Neural cell (in vitro differentiated cells): ENCODE data around the gene OTUD5. TPM values are rescaled to one million over a fixed set of nuclear protein-coding genes. Genes with fewer than 3 reads are reported as not detected.
"Not testable (repeated sequence)": the region's sequence is repeated elsewhere in the genome, so short reads cannot be mapped to it uniquely, and the experiment has no call there.

Source experiments
- H2AFZ ChIP-seq: fragments of 200-600, 300-800 bp; sonication (generic), shearing (Covaris generic); 2 replicates; pipeline ENCODE4 v1.6.0; 2014; ENCODE audit warnings: low read depth, mild to moderate bottlenecking, antibody characterized with exemption, low read length, moderate library complexity
- H3F3A ChIP-seq: fragments of 200-600 bp; shearing (Covaris generic); 2 replicates; pipeline ENCODE4 v1.6.1; 2016; ENCODE audit warnings: mild to moderate bottlenecking, moderate library complexity, mixed read lengths, antibody characterized with exemption, low read length; ENCODE audit not compliant: insufficient read depth, poor library complexity, severe bottlenecking
- H3K27ac ChIP-seq: fragments of 200-600, 300-800 bp; sonication (generic), shearing (Covaris generic); 2 replicates; pipeline ENCODE4 v1.5.1; 2014; ENCODE audit warnings: mild to moderate bottlenecking, low read length, moderate library complexity
- H3K27me3 ChIP-seq: fragments of 300-800, 200-600 bp; sonication (generic), shearing (Covaris generic); 2 replicates; pipeline ENCODE4 v1.6.0; 2014; ENCODE audit warnings: mild to moderate bottlenecking, low read depth, low read length, moderate library complexity; ENCODE audit not compliant: insufficient read depth
- H3K36me3 ChIP-seq: fragments of 300-800, 200-600 bp; sonication (generic), shearing (Covaris generic); 2 replicates; pipeline ENCODE4 v1.5.1; 2014; ENCODE audit warnings: mild to moderate bottlenecking, antibody characterized with exemption, low read length, moderate library complexity; ENCODE audit not compliant: insufficient read depth
- H3K4me2 ChIP-seq: fragments of 300-800, 200-600 bp; sonication (generic), shearing (Covaris generic); 2 replicates; pipeline ENCODE4 v1.6.0; 2014; ENCODE audit warnings: mild to moderate bottlenecking, low read length
- H3K4me3 ChIP-seq: fragments of 300-800, 200-600 bp; sonication (generic), shearing (Covaris generic); 2 replicates; pipeline ENCODE4 v1.5.1; 2014; ENCODE audit warnings: mild to moderate bottlenecking, low read length, moderate library complexity
- H3K79me2 ChIP-seq: fragments of 200-600 bp; shearing (Covaris generic); replicated peaks from 2 replicates; pipeline ENCODE4 v1.6.0; 2014; ENCODE audit warnings: mild to moderate bottlenecking, low read length, moderate library complexity; ENCODE audit not compliant: insufficient read depth
- H3K9ac ChIP-seq: fragments of 300-800, 200-600 bp; sonication (generic), shearing (Covaris generic); 2 replicates; pipeline ENCODE4 v1.6.1; 2016; ENCODE audit warnings: mild to moderate bottlenecking, low read length, mixed read lengths
- H3K9me2 ChIP-seq: fragments of 200-600 bp; shearing (Covaris generic); 2 replicates; pipeline ENCODE4 v1.6.1; 2016; ENCODE audit warnings: mild to moderate bottlenecking, low read length, mixed read lengths; ENCODE audit not compliant: insufficient read depth
- H3K9me3 ChIP-seq: fragments of 200-600, 300-800 bp; sonication (generic), shearing (Covaris generic); 2 replicates; pipeline ENCODE4 v1.6.1; 2016; ENCODE audit warnings: mild to moderate bottlenecking, mixed run types, low read length, moderate library complexity, mixed read lengths
- H4K20me1 ChIP-seq: fragments of 200-600 bp; shearing (Covaris generic); 2 replicates; pipeline ENCODE4 v1.6.1; 2016; ENCODE audit warnings: mild to moderate bottlenecking, mixed run types; ENCODE audit not compliant: insufficient read depth
- EP300 ChIP-seq: fragments of 450-650 bp; conservative IDR thresholded peaks from 2 replicates; pipeline ENCODE4 v1.6.1; 2014; ENCODE audit warnings: antibody characterized with exemption, mild to moderate bottlenecking, moderate library complexity; ENCODE audit not compliant: poor library complexity, severe bottlenecking
- EZH2 ChIP-seq: fragments of 200-600, 300-800 bp; shearing (Covaris generic), sonication (generic); IDR thresholded peaks from 2 replicates; pipeline ENCODE4 v1.6.1; 2014; ENCODE audit warnings: antibody characterized with exemption, low read length, borderline replicate concordance, mild to moderate bottlenecking; ENCODE audit not compliant: insufficient read depth, poor library complexity, severe bottlenecking
- MXI1 ChIP-seq: fragments of 450-650 bp; conservative IDR thresholded peaks from 2 replicates; pipeline ENCODE4 v1.6.1; 2014; ENCODE audit warnings: antibody characterized with exemption, mild to moderate bottlenecking; ENCODE audit not compliant: poor library complexity, severe bottlenecking
- POLR2AphosphoS5 ChIP-seq: IDR thresholded peaks from 2 replicates; pipeline ENCODE4 v1.6.1; 2012
- RAD21 ChIP-seq: fragments of 450-650 bp; conservative IDR thresholded peaks from 2 replicates; pipeline ENCODE4 v1.6.1; 2014; ENCODE audit warnings: antibody characterized with exemption, mild to moderate bottlenecking, moderate library complexity
- SMC3 ChIP-seq: fragments of 450-650 bp; conservative IDR thresholded peaks from 2 replicates; pipeline ENCODE4 v1.6.1; 2014; ENCODE audit warnings: antibody characterized with exemption, mild to moderate bottlenecking, moderate library complexity; ENCODE audit not compliant: poor library complexity
- TAF1 ChIP-seq: IDR thresholded peaks from 2 replicates; pipeline ENCODE4 v1.6.1; 2012; ENCODE audit warnings: low read depth
- polyA plus RNA-seq: library from polyadenylated mRNA; depleted of rRNA; stranded (reverse); fragments of >200 nt; gene quantifications from 2 replicates; pipeline ENCODE4 v1.2.3, GENCODE V29; 2014
- TF ChIP-seq, protein P1 (sequence below): IDR thresholded peaks from 2 replicates; pipeline ENCODE4 v1.6.1; 2012; ENCODE audit warnings: borderline replicate concordance
- TF ChIP-seq, protein P2 (sequence below): fragments of 450-650 bp; IDR thresholded peaks from 2 replicates; pipeline ENCODE4 v1.5.1; 2014; ENCODE audit warnings: antibody characterized with exemption, mild to moderate bottlenecking, moderate library complexity; ENCODE audit not compliant: poor library complexity, severe bottlenecking

The OTUD5 gene
- polyA plus RNA-seq, 1 donor from 2014 or later = 34.3 TPM

DNA sequence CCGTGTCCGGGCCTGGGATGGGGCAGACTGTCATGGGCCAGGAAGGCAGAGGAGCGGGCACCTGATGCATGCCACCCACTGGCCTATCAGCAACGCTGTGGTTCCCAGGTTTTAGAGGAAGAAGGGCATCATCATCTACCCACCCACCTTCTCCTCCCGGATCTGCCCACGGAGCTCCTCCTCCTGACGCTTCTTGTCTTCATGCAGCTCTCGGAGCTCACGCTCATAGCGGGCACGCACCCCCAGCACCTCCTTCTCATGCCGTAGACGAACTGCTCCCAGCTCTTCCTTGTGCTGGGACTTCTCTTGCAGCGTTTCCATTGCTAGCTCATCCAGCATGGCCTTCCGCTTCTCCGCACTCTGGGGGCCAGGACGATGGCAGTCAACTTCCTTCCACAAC, 25.7 kb upstream of the OTUD5 start:
- H3K4me2 ChIP-seq = no peak overlapping the region
- no peaks in the 10 kb centered on the region for H3K27me3 ChIP-seq
- H3F3A ChIP-seq = no peaks in the 10 kb centered on the region
- H3K9ac ChIP-seq = no peak overlapping the region
- H3K9me2 ChIP-seq = no peaks in the 10 kb centered on the region
- no peak overlapping the region for H3K27ac ChIP-seq
- no peak overlapping the region for H2AFZ ChIP-seq
- TF ChIP-seq TAF1 = no peak
- TF ChIP-seq EZH2 = no peak
- TF ChIP-seq MXI1 = no peak
- no peak for TF ChIP-seq POLR2AphosphoS5
- TF ChIP-seq SMC3 = no peak
- TF ChIP-seq, protein P1, sequence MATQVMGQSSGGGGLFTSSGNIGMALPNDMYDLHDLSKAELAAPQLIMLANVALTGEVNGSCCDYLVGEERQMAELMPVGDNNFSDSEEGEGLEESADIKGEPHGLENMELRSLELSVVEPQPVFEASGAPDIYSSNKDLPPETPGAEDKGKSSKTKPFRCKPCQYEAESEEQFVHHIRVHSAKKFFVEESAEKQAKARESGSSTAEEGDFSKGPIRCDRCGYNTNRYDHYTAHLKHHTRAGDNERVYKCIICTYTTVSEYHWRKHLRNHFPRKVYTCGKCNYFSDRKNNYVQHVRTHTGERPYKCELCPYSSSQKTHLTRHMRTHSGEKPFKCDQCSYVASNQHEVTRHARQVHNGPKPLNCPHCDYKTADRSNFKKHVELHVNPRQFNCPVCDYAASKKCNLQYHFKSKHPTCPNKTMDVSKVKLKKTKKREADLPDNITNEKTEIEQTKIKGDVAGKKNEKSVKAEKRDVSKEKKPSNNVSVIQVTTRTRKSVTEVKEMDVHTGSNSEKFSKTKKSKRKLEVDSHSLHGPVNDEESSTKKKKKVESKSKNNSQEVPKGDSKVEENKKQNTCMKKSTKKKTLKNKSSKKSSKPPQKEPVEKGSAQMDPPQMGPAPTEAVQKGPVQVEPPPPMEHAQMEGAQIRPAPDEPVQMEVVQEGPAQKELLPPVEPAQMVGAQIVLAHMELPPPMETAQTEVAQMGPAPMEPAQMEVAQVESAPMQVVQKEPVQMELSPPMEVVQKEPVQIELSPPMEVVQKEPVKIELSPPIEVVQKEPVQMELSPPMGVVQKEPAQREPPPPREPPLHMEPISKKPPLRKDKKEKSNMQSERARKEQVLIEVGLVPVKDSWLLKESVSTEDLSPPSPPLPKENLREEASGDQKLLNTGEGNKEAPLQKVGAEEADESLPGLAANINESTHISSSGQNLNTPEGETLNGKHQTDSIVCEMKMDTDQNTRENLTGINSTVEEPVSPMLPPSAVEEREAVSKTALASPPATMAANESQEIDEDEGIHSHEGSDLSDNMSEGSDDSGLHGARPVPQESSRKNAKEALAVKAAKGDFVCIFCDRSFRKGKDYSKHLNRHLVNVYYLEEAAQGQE = no peak
- TF ChIP-seq EP300 = no peak
- no peak for TF ChIP-seq RAD21
- TF ChIP-seq, protein P2, sequence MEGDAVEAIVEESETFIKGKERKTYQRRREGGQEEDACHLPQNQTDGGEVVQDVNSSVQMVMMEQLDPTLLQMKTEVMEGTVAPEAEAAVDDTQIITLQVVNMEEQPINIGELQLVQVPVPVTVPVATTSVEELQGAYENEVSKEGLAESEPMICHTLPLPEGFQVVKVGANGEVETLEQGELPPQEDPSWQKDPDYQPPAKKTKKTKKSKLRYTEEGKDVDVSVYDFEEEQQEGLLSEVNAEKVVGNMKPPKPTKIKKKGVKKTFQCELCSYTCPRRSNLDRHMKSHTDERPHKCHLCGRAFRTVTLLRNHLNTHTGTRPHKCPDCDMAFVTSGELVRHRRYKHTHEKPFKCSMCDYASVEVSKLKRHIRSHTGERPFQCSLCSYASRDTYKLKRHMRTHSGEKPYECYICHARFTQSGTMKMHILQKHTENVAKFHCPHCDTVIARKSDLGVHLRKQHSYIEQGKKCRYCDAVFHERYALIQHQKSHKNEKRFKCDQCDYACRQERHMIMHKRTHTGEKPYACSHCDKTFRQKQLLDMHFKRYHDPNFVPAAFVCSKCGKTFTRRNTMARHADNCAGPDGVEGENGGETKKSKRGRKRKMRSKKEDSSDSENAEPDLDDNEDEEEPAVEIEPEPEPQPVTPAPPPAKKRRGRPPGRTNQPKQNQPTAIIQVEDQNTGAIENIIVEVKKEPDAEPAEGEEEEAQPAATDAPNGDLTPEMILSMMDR = no peak
- H3K79me2 ChIP-seq = no peaks in the 10 kb centered on the region
- H3K4me3 ChIP-seq = no peak overlapping the region
- no peaks in the 10 kb centered on the region for H4K20me1 ChIP-seq
- H3K36me3 ChIP-seq = no peaks in the 10 kb centered on the region
- no peaks in the 10 kb centered on the region for H3K9me3 ChIP-seq

DNA sequence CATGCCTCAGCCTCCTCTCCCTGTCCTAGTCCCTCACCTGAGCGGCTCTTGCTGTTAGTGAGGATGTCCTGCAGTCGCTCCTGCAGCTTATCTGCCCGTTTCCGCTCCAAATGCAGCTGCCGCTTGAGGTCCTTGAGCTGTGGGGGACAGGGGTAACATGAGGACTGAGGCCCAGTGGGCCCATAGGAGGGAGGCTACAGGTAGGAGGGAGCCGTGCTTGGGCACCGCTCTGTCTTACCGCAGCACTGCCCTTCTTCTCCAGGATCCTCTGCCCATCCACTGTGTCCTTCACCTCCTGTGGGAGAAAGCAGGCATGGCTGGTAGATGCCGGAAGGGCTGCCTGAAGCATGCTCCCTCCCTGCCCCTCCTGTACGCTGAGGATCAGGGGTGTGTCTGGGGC, 23.8 kb upstream of the OTUD5 start:
- Histone ChIP-seq H3K4me3 (no peak overlapping the region), H2AFZ (no peak overlapping the region), H3K79me2 (no peaks in the 10 kb centered on the region), H3K27ac (no peak overlapping the region), H3F3A (no peaks in the 10 kb centered on the region), H3K9me2 (no peaks in the 10 kb centered on the region), H3K36me3 (no peaks in the 10 kb centered on the region), H4K20me1 (no peaks in the 10 kb centered on the region), H3K27me3 (no peaks in the 10 kb centered on the region), H3K9ac (no peak overlapping the region), H3K4me2 (no peak overlapping the region), H3K9me3 (no peaks in the 10 kb centered on the region)
- TF ChIP-seq SMC3 (no peak), EZH2 (no peak), RAD21 (no peak), MXI1 (no peak)
- TF ChIP-seq, protein P1 = no peak
- TF ChIP-seq, protein P2 = no peak

DNA sequence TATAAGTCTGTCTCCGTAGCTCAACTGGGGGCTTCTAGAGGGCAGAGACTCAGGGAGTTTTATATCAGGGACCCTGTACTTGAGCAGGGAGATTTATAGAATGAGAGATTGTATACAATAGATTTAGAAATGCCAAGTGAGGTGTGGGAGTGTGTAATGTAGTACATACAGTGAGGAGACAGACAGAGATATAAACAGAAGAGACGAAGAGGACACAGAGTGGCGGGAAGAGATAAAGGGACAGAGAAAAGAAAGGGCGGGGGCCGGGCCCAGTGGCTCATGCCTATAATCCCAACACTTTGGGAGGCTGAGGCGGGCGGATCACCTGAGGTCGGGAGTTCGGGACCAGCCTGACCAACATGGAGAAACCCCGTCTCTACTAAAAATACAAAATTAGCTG, 22.9 kb upstream of the OTUD5 start:
- H3F3A ChIP-seq, H3K4me3 ChIP-seq, H3K9me3 ChIP-seq, H4K20me1 ChIP-seq, H3K27me3 ChIP-seq, H3K36me3 ChIP-seq, H3K27ac ChIP-seq, H3K79me2 ChIP-seq, H3K4me2 ChIP-seq, H3K9me2 ChIP-seq, H2AFZ ChIP-seq, H3K9ac ChIP-seq: not testable (repeated sequence)
